Endothelial cell of umbilical vein (primary cell): Measurements from ENCODE around the gene COX18. TPM values are rescaled to one million over a fixed set of nuclear protein-coding genes. Genes with fewer than 3 reads are reported as not detected.

Experiments
- Bru-seq: library from RNA; stranded (reverse); fragments of 400-500 nt; gene quantifications from one replicate; lab custom pipeline; 2021; lab: Mats Ljungman, UMichigan
- BruChase-seq, 2 experiments: library from RNA; stranded (reverse); fragments of 400-500 nt; gene quantifications; one replicate each; lab custom pipeline; 2021; lab: Mats Ljungman, UMichigan
- BruUV-seq: library from RNA; stranded (reverse); fragments of 400-500 nt; replicated peaks from 2 replicates; lab custom pipeline; 2021; lab: Mats Ljungman, UMichigan
- CTCF ChIA-PET: fragments of 300-600, 350-600 bp; sonication (Branson Sonifier 250); formaldehyde crosslinking; loops from one replicate; lab custom pipeline; 2021; ENCODE audit warnings: antibody characterized with exemption, inconsistent platforms; lab: Charles Lee
- POLR2A ChIA-PET: fragments of 300-600, 350-600 bp; sonication (Branson Sonifier 250); formaldehyde crosslinking; loops from one replicate; lab custom pipeline; 2021; ENCODE audit warnings: antibody characterized with exemption, inconsistent platforms; lab: Charles Lee
- DNase-seq: peaks from one replicate; pipeline ENCODE4 v3.0.0-alpha.2; 2011; ENCODE audit warnings: low read depth, low spot score
- FAIRE-seq: peaks from 2 replicates; lab custom pipeline; 2011; peaks lifted over from hg19 to GRCh38; lab: Jason Lieb, UNC
- H2AFZ ChIP-seq: 2 replicates; pipeline ENCODE4 v1.6.0; 2012; ENCODE audit warnings: low read depth, low read length, control low read depth, inconsistent platforms
- H3K27ac ChIP-seq: 2 replicates; pipeline ENCODE4 v1.5.1; 2011; ENCODE audit warnings: low read depth, mild to moderate bottlenecking, control low read depth, low read length, moderate library complexity; ENCODE audit not compliant: insufficient read depth
- H3K27me3 ChIP-seq, 2 experiments: 2 replicates each; pipeline versions ENCODE4 v1.6.0 to v1.6.1; 2011; ENCODE audit warnings: low read length in 2 of 2, mixed read lengths in 1 of 2; ENCODE audit not compliant: control insufficient read depth in 2 of 2, insufficient read depth in 2 of 2
- H3K36me3 ChIP-seq, 2 experiments: 2 replicates in 1 of 2; 3 replicates in 1 of 2; pipeline ENCODE4 v1.5.1; 2011; ENCODE audit warnings: low read length in 2 of 2, mild to moderate bottlenecking in 1 of 2, moderate library complexity in 1 of 2; ENCODE audit not compliant: control insufficient read depth in 2 of 2, insufficient read depth in 2 of 2; ENCODE audit errors: extremely low read depth in 1 of 2
- H3K4me1 ChIP-seq: 3 replicates; pipeline ENCODE4 v1.5.1; 2011; ENCODE audit warnings: mild to moderate bottlenecking, low read length; ENCODE audit not compliant: control insufficient read depth, insufficient read depth; ENCODE audit errors: extremely low read depth
- H3K4me2 ChIP-seq: 2 replicates; pipeline ENCODE4 v1.6.1; 2011; ENCODE audit warnings: low read length, control low read depth, mixed read lengths; ENCODE audit not compliant: insufficient read depth
- H3K4me3 ChIP-seq, 3 experiments: fragments of 200-600 bp in 1 of 3; sonication (generic), shearing (Covaris generic) in 1 of 3; replicated peaks in 1 of 3; 2 replicates each; pipeline ENCODE4 v1.5.1; 2011 to 2016; ENCODE audit warnings: control low read depth in 3 of 3, low read length in 3 of 3, mild to moderate bottlenecking in 2 of 3, inconsistent platforms in 1 of 3, low read depth in 1 of 3, moderate library complexity in 1 of 3; ENCODE audit not compliant: insufficient read depth in 1 of 3
- H3K79me2 ChIP-seq: 2 replicates; pipeline ENCODE4 v1.6.0; 2012; ENCODE audit warnings: low read length, inconsistent platforms; ENCODE audit not compliant: control insufficient read depth, insufficient read depth
- H3K9ac ChIP-seq: replicated peaks from 2 replicates; pipeline ENCODE3; 2011; ENCODE audit warnings: low read length, control low read depth; ENCODE audit not compliant: insufficient read depth; ENCODE audit errors: extremely low read depth
- H3K9me1 ChIP-seq: replicated peaks from 3 replicates; pipeline ENCODE4 v1.6.0; 2011; ENCODE audit warnings: mild to moderate bottlenecking, low read length; ENCODE audit not compliant: control insufficient read depth, insufficient read depth; ENCODE audit errors: extremely low read depth
- H3K9me3 ChIP-seq: replicated peaks from 2 replicates; pipeline ENCODE4 v1.5.1; 2012; ENCODE audit warnings: low read length, inconsistent platforms; ENCODE audit not compliant: control insufficient read depth, insufficient read depth
- H4K20me1 ChIP-seq: replicated peaks from 2 replicates; pipeline ENCODE3; 2011; ENCODE audit warnings: mild to moderate bottlenecking, low read length; ENCODE audit not compliant: control insufficient read depth, insufficient read depth; ENCODE audit errors: extremely low read depth
- EZH2 ChIP-seq: IDR thresholded peaks from 2 replicates; pipeline ENCODE4 v1.6.1; 2012; ENCODE audit warnings: borderline replicate concordance, low read depth, mild to moderate bottlenecking, moderate library complexity, low read length, inconsistent platforms; ENCODE audit not compliant: severe bottlenecking
- FOS ChIP-seq: IDR thresholded peaks from 2 replicates; pipeline ENCODE4 v1.6.1; 2011; ENCODE audit warnings: mild to moderate bottlenecking, low read length, moderate library complexity, borderline replicate concordance; ENCODE audit not compliant: insufficient read depth
- GATA2 ChIP-seq: IDR thresholded peaks from 2 replicates; pipeline ENCODE4 v1.7.0; 2011; ENCODE audit warnings: low read depth, mild to moderate bottlenecking, moderate library complexity, mixed read lengths, low read length; ENCODE audit not compliant: insufficient read length, insufficient read depth
- JUN ChIP-seq: IDR thresholded peaks from 2 replicates; pipeline ENCODE4 v1.6.1; 2011; ENCODE audit warnings: borderline replicate concordance, low read depth; ENCODE audit not compliant: insufficient read length, insufficient read depth
- MYC ChIP-seq: IDR thresholded peaks from one replicate; pipeline ENCODE4 v1.6.1; 2011; ENCODE audit warnings: mild to moderate bottlenecking, low read depth, low read length
- POLR2A ChIP-seq: IDR thresholded peaks from 2 replicates; pipeline ENCODE4 v1.6.1; 2012; ENCODE audit warnings: low read depth, mild to moderate bottlenecking, control low read depth, low read length
- POLR2AphosphoS5 ChIP-seq: IDR thresholded peaks from 2 replicates; pipeline ENCODE4 v1.6.1; 2012; ENCODE audit warnings: low read depth, mild to moderate bottlenecking, control low read depth, low read length, moderate library complexity; ENCODE audit not compliant: insufficient read depth
- dilution Hi-C: fragments of 300-500 bp; cut with MboI; formaldehyde crosslinking; loops from one replicate; pipeline ENCODE4 v1.15.0; 2019; ENCODE audit warnings: low sequenced_read_pairs; ENCODE audit not compliant: extremely low pct_ligation_motif_present
- intact Hi-C: fragments of 100-400 bp; cut with micrococcal nuclease; formaldehyde crosslinking; loops from one replicate; pipeline ENCODE4 v1.10.0; 2022
- long read RNA-seq: library from polyadenylated mRNA; stranded (forward); transcript quantifications from one replicate; pipeline ENCODE4 v2.0.0, GENCODE V29; 2021
- polyA minus RNA-seq, 3 experiments: library from RNA; depleted of rRNA, polyadenylated mRNA; stranded (reverse); fragments of >200 nt; gene quantifications; 1 replicate in 1 of 3; 2 replicates in 2 of 3; pipeline ENCODE4 v1.2.3, GENCODE V29; 2011
- polyA plus RNA-seq, 4 experiments: library from polyadenylated mRNA; depleted of rRNA in 3 of 4; stranded (reverse) in 3 of 4; unstranded in 1 of 4; fragments of >200 nt; gene quantifications; 2 replicates each; pipeline versions ENCODE4 v1.2.1 to v1.2.3, GENCODE V29; 2011 to 2012; ENCODE audit warnings: missing spikeins in 1 of 4
- total RNA-seq: library from RNA; stranded (reverse); gene quantifications from 2 replicates; pipeline ENCODE4 v1.2.3, GENCODE V29; 2021
- TF ChIP-seq, protein P1 (sequence below), 2 donors: IDR thresholded peaks; 1 replicate in 1 of 2; 2 replicates in 1 of 2; pipeline ENCODE4 v1.5.1; 2011; ENCODE audit warnings: low read length in 2 of 2, mild to moderate bottlenecking in 2 of 2, moderate library complexity in 2 of 2, control low read depth in 1 of 2, inconsistent platforms in 1 of 2, low read depth in 1 of 2; ENCODE audit not compliant: insufficient read depth in 1 of 2; ENCODE audit errors: extremely low read depth in 1 of 2
- TF ChIP-seq, protein P2 (sequence below): IDR thresholded peaks from 2 replicates; pipeline ENCODE4 v1.6.1; 2011; ENCODE audit not compliant: insufficient read depth, insufficient read length

The COX18 gene, protein sequence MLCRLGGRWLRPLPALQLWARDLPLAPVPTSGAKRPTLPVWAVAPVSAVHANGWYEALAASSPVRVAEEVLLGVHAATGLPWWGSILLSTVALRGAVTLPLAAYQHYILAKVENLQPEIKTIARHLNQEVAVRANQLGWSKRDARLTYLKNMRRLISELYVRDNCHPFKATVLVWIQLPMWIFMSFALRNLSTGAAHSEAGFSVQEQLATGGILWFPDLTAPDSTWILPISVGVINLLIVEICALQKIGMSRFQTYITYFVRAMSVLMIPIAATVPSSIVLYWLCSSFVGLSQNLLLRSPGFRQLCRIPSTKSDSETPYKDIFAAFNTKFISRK
- total RNA-seq (10.6 and 13.0 TPM in 2 replicates), polyA plus RNA-seq (11.7 and 12.0 TPM in 2 replicates), polyA minus RNA-seq (21.4 and 21.6 TPM in 2 replicates), Bru-seq, nascent RNA (percentile 82 among the genes with signal in this experiment), BruChase-seq, experiment 1, labeled RNA remaining after a 6-hour chase (percentile 79 among the genes with signal in this experiment), BruChase-seq, experiment 2, labeled RNA remaining after a 2-hour chase (percentile 77 among the genes with signal in this experiment)
- 7.6 and 8.3 TPM in 2 replicates for polyA plus RNA-seq (2011; cell fraction: cytosol; rRNA removed)
- polyA plus RNA-seq (2011; cell fraction: nucleus; rRNA removed): 7.1 and 7.3 TPM in 2 replicates
- 6.7 and 7.8 TPM in 2 replicates for polyA plus RNA-seq (2012)
- 11.7 TPM for polyA minus RNA-seq (2011; cell fraction: cytosol; rRNA and poly(A)+ RNA removed)
- polyA minus RNA-seq (2011; cell fraction: nucleus; rRNA and poly(A)+ RNA removed): 6.4 and 10.3 TPM in 2 replicates
- long read RNA-seq, full-length matches to known transcripts: 3 of 8 reads
- long read RNA-seq, partial matches to known transcripts: 1 of 8 reads
- long read RNA-seq, other reads (novel, unspliced or antisense): 4 of 8 reads

DNA sequence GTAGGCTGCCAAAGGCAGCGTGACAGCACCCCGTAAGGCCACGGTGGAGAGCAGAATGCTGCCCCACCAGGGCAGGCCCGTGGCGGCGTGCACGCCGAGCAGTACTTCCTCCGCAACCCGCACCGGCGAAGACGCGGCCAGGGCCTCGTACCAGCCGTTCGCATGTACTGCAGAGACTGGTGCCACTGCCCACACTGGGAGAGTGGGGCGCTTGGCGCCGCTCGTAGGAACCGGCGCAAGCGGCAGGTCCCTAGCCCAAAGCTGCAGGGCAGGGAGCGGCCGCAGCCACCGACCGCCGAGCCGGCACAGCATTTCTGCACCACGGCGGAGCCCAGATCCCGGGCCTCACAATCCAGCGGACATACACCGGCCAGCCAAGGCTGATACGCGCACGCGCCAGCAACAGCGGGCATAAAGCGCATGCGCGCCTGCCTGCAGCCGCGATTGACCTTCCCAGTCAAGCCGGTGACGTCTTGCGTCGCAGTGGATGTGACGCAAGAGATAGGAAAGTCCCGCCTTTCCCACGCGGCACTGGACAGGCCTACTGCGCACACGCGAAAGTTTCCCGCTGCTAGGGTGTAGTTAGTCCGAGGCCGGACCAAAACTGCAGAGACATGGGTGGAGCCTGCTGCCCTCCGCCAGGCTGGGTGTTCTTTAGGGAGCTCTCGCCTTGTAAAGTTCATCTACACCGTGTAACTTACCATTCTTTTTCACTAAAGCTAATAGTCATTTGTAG, at the start of gene COX18:
COX18 (minus strand) TSS at position 379 of the 736 bp plus-strand sequence; CDS start at position 312, 67 bp downstream.
- BruUV-seq: no TSS peak
- dilution Hi-C loops: no loop called here
- intact Hi-C loops: loop anchor here (1.0 to 2.0 kb wide), 2 partner anchors 95 to 188 kb away; no protein-coding TSS in a partner anchor
- Histone ChIP-seq H2AFZ (peak within 1 kb of the TSS; percentile 74), H3K4me1 (peaks cover 15% of the 10 kb centered on the region), H3K27ac (peak within 1 kb of the TSS; percentile 90), H4K20me1 (no peaks in the 10 kb centered on the region), H3K4me2 (peak within 1 kb of the TSS; percentile 99), H3K79me2 (peaks cover 8% of the 10 kb centered on the region), H3K9me1 (no peaks in the 10 kb centered on the region), H3K36me3 (peaks cover 0 to 9% of the 10 kb centered on the region in 2 experiments), H3K27me3 (no peaks in the 10 kb centered on the region), H3K9me3 (no peaks in the 10 kb centered on the region), H3K9ac (peak within 1 kb of the TSS; percentile 88), H3K4me3 (peak within 1 kb of the TSS; percentile 34 to 87 (median 67))
- FAIRE-seq: peak; percentile 90
- peak; percentile 99 for DNase-seq
- CTCF ChIA-PET: interaction anchor here (1.0 kb wide), 2 partner anchors 186 to 188 kb away, joined by 3 to 8 read pairs; no protein-coding TSS in a partner anchor
- TF ChIP-seq FOS: no peak
- peak; percentile 97 for TF ChIP-seq POLR2AphosphoS5
- no peak for TF ChIP-seq EZH2
- peak; percentile 31 for TF ChIP-seq JUN
- peak; percentile 79 for TF ChIP-seq MYC
- TF ChIP-seq, protein P1, sequence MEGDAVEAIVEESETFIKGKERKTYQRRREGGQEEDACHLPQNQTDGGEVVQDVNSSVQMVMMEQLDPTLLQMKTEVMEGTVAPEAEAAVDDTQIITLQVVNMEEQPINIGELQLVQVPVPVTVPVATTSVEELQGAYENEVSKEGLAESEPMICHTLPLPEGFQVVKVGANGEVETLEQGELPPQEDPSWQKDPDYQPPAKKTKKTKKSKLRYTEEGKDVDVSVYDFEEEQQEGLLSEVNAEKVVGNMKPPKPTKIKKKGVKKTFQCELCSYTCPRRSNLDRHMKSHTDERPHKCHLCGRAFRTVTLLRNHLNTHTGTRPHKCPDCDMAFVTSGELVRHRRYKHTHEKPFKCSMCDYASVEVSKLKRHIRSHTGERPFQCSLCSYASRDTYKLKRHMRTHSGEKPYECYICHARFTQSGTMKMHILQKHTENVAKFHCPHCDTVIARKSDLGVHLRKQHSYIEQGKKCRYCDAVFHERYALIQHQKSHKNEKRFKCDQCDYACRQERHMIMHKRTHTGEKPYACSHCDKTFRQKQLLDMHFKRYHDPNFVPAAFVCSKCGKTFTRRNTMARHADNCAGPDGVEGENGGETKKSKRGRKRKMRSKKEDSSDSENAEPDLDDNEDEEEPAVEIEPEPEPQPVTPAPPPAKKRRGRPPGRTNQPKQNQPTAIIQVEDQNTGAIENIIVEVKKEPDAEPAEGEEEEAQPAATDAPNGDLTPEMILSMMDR (IDR thresholded peaks at IDR 0.05; ENCODE audit: extremely low read depth in 1 of 2, insufficient read depth in 1 of 2, low read depth in 1 of 2, low read length in 2 of 2): no peak
- TF ChIP-seq GATA2: no peak
- peak; percentile 92 for TF ChIP-seq POLR2A
- TF ChIP-seq, protein P2, sequence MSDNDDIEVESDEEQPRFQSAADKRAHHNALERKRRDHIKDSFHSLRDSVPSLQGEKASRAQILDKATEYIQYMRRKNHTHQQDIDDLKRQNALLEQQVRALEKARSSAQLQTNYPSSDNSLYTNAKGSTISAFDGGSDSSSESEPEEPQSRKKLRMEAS: peak; percentile 79
- POLR2A ChIA-PET: interaction anchor here (0.8 kb wide), 1 partner anchor 188 kb away, joined by 4 read pairs; no protein-coding TSS in a partner anchor
